ENCODE measurements around the gene SORBS1. TPM values are rescaled to one million over a fixed set of nuclear protein-coding genes. Genes with fewer than 3 reads are reported as not detected.

SORBS1 gene
- total and polyA plus RNA-seq, 2 experiments from 2014 or later, result 0.65 to 1.2 TPM

DNA sequence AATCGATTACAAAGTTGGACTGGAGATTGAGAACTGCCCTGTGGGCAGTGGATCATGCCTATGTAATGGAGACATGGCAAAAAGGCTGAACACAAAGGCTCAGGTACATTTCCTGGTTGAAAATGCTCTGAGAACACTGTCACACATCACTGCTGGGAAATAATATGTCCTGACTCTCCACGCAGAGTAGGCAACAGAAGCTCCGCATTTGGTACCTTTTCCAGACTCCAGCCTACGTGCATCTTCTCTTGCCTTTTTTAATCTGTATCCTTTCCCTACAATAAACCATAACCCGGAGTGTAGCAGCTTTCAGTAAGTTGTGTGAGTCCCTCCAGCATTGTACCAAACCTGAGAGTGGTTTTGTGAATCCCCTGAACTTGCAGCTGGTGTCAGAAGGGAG lies 134.7 kb downstream of the SORBS1 start:
- Histone ChIP-seq H3K27ac (no peak overlapping the region), H4K20me1 (ENCODE audit: insufficient read depth) (no peaks in the 10 kb centered on the region; the same call in 1 of the 2 replicates), H3K9me2 (ENCODE audit: insufficient read depth) (no peaks in the 10 kb centered on the region), H3K4me1 (ENCODE audit: insufficient read depth) (no peaks in the 10 kb centered on the region), H3K9ac (no peak overlapping the region), H3F3A (ENCODE audit: insufficient read depth) (no peaks in the 10 kb centered on the region), H2AFZ (no peak overlapping the region), H3K4me3 (no peak overlapping the region), H3K27me3 (replicated peaks; ENCODE audit: insufficient read depth) (no peaks in the 10 kb centered on the region), H3K79me2 (ENCODE audit: insufficient read depth) (no peaks in the 10 kb centered on the region), H3K36me3 (ENCODE audit: low read depth) (no peaks in the 10 kb centered on the region), H3K9me3 (ENCODE audit: low read depth) (no peaks in the 10 kb centered on the region), H3K4me2 (ENCODE audit: unreplicated experiment) (no peak overlapping the region)
- no peak for TF ChIP-seq EZH2 (IDR thresholded peaks at IDR 0.05; ENCODE audit: insufficient read depth, poor library complexity, severe bottlenecking)
- TF ChIP-seq EZH2phosphoT487 (IDR thresholded peaks at IDR 0.05; ENCODE audit: insufficient read depth, low read depth), result no peak
- WGBS, 2 experiments (ENCODE audit: low coverage in 1 of 2, low lambda C conversion rate in 2 of 2, missing lambda C conversion rate in 2 of 2), result 55 to 57% methylated on average over 5 of the region's 5 CpGs
- DNase-seq, result no peak
- in situ Hi-C loops (cut with MboI), result no loop called here

GRCh38 chr10:95425592-95426465 lies 135.3 kb downstream of the SORBS1 start:
- H3K9ac ChIP-seq, result no peak overlapping the region
- H4K20me1 ChIP-seq (ENCODE audit: insufficient read depth), result no peaks in the 10 kb centered on the region; the same call in 1 of the 2 replicates
- no peaks in the 10 kb centered on the region for H3K9me2 ChIP-seq (ENCODE audit: insufficient read depth)
- H3K27ac ChIP-seq, result no peak overlapping the region
- no peaks in the 10 kb centered on the region for H3K4me1 ChIP-seq (ENCODE audit: insufficient read depth)
- H3K79me2 ChIP-seq (ENCODE audit: insufficient read depth), result no peaks in the 10 kb centered on the region
- no peak overlapping the region for H2AFZ ChIP-seq
- 59 to 70% methylated on average over 2 of the region's 2 CpGs for WGBS, 2 experiments (ENCODE audit: low coverage in 1 of 2, low lambda C conversion rate in 2 of 2, missing lambda C conversion rate in 2 of 2)
- DNase-seq, result no peak
- no peaks in the 10 kb centered on the region for H3F3A ChIP-seq (ENCODE audit: insufficient read depth)
- no peaks in the 10 kb centered on the region for H3K36me3 ChIP-seq (ENCODE audit: low read depth)
- no peak overlapping the region for H3K4me2 ChIP-seq (ENCODE audit: unreplicated experiment)
- no peaks in the 10 kb centered on the region for H3K27me3 ChIP-seq (replicated peaks; ENCODE audit: insufficient read depth)
- in situ Hi-C loops (cut with MboI), result no loop called here
- no peaks in the 10 kb centered on the region for H3K9me3 ChIP-seq (ENCODE audit: low read depth)
- TF ChIP-seq EZH2phosphoT487 (IDR thresholded peaks at IDR 0.05; ENCODE audit: insufficient read depth, low read depth) (no peak), EZH2 (IDR thresholded peaks at IDR 0.05; ENCODE audit: insufficient read depth, poor library complexity, severe bottlenecking) (no peak)
- H3K4me3 ChIP-seq, result no peak overlapping the region

GRCh38 chr10:95423164-95424005 lies 137.8 kb downstream of the SORBS1 start:
- Histone ChIP-seq H4K20me1 (ENCODE audit: insufficient read depth) (no peaks in the 10 kb centered on the region; the same call in 1 of the 2 replicates), H3K36me3 (ENCODE audit: low read depth) (no peaks in the 10 kb centered on the region), H3K9me2 (ENCODE audit: insufficient read depth) (no peaks in the 10 kb centered on the region), H3K27me3 (replicated peaks; ENCODE audit: insufficient read depth) (no peaks in the 10 kb centered on the region; the same call in 1 of the 2 replicates), H3K4me3 (no peak overlapping the region), H3K4me1 (ENCODE audit: insufficient read depth) (no peaks in the 10 kb centered on the region), H3K9me3 (ENCODE audit: low read depth) (no peaks in the 10 kb centered on the region), H3K79me2 (ENCODE audit: insufficient read depth) (no peaks in the 10 kb centered on the region), H3K4me2 (ENCODE audit: unreplicated experiment) (no peak overlapping the region), H3K27ac (no peak overlapping the region), H3K9ac (no peak overlapping the region), H2AFZ (no peak overlapping the region), H3F3A (ENCODE audit: insufficient read depth) (no peaks in the 10 kb centered on the region)
- DNase-seq, result no peak
- TF ChIP-seq EZH2phosphoT487 (IDR thresholded peaks at IDR 0.05; ENCODE audit: insufficient read depth, low read depth) (no peak), EZH2 (IDR thresholded peaks at IDR 0.05; ENCODE audit: insufficient read depth, poor library complexity, severe bottlenecking) (no peak)
- in situ Hi-C loops (cut with MboI), result no loop called here
- 54 to 68% methylated on average over 6 of the region's 6 CpGs for WGBS, 2 experiments (ENCODE audit: low coverage in 1 of 2, low lambda C conversion rate in 2 of 2, missing lambda C conversion rate in 2 of 2)

DNA sequence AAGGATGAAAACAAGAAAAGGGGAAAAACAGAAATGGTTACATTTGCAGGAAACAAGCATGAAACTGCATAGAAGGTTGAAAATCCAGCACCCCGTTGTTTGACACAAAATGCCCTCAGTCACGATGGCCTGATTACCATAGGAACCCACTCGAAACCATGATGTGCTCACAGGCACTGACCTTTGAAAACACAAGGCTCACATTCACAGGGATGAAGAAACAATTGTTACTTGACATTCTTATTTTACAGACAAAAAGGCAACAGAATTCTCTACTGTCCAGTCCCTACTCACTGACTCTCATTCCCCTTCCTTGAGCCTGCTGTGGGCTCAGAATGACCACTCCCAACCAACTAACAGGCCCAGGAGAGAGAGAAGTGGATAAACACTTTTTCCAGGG lies 138.9 kb downstream of the SORBS1 start:
- WGBS, 2 experiments (ENCODE audit: low coverage in 1 of 2, low lambda C conversion rate in 2 of 2, missing lambda C conversion rate in 2 of 2), result 71 to 77% methylated on average over 3 of the region's 3 CpGs
- no peaks in the 10 kb centered on the region for H3F3A ChIP-seq (ENCODE audit: insufficient read depth)
- no peak for TF ChIP-seq EZH2phosphoT487 (IDR thresholded peaks at IDR 0.05; ENCODE audit: insufficient read depth, low read depth)
- TF ChIP-seq EZH2 (IDR thresholded peaks at IDR 0.05; ENCODE audit: insufficient read depth, poor library complexity, severe bottlenecking), result no peak
- H3K9me3 ChIP-seq (ENCODE audit: low read depth), result no peaks in the 10 kb centered on the region
- H4K20me1 ChIP-seq (ENCODE audit: insufficient read depth), result no peaks in the 10 kb centered on the region; the same call in 1 of the 2 replicates
- in situ Hi-C loops (cut with MboI), result no loop called here
- DNase-seq, result no peak
- H3K36me3 ChIP-seq (ENCODE audit: low read depth), result no peaks in the 10 kb centered on the region
- H3K4me1 ChIP-seq (ENCODE audit: insufficient read depth), result no peaks in the 10 kb centered on the region
- H3K79me2 ChIP-seq (ENCODE audit: insufficient read depth), result no peaks in the 10 kb centered on the region
- H3K4me3 ChIP-seq, result no peak overlapping the region
- H3K4me2 ChIP-seq (ENCODE audit: unreplicated experiment), result no peak overlapping the region
- no peak overlapping the region for H3K27ac ChIP-seq
- no peak overlapping the region for H3K9ac ChIP-seq
- no peaks in the 10 kb centered on the region; the same call in 1 of the 2 replicates for H3K27me3 ChIP-seq (replicated peaks; ENCODE audit: insufficient read depth)
- no peak overlapping the region for H2AFZ ChIP-seq
- no peaks in the 10 kb centered on the region for H3K9me2 ChIP-seq (ENCODE audit: insufficient read depth)

Data from GM23248 (cell line).